IMR-90 (cell line): Measurements from ENCODE around the gene ZNF639. TPM values are rescaled to one million over a fixed set of nuclear protein-coding genes. Genes with fewer than 3 reads are reported as not detected.

Experiments
- ATAC-seq: fragments of 200-7000 bp; cut with Tn5 transposase; 2 replicates; pipeline ENCODE4 v1.9.1; 2020; ENCODE audit warnings: low read depth, mild to moderate bottlenecking, moderate library complexity
- BruUV-seq: library from RNA; stranded (reverse); fragments of 400-500 nt; replicated peaks from 2 replicates; lab custom pipeline; 2021; lab: Mats Ljungman, UMichigan
- CTCF ChIA-PET: fragments of 300-600 bp; formaldehyde crosslinking; extraction: SDS; loops from one replicate; lab custom pipeline; 2021; ENCODE audit warnings: antibody characterized with exemption; lab: Yijun Ruan, JAX
- POLR2A ChIA-PET: fragments of 300-600 bp; sonication (Branson Sonifier 250); formaldehyde crosslinking; loops from one replicate; lab custom pipeline; 2022; ENCODE audit warnings: antibody characterized with exemption; ENCODE audit not compliant: unreplicated experiment; lab: Charles Lee
- DNase-seq: peaks from one replicate; pipeline ENCODE4 v3.0.0; 2013
- H2AFZ ChIP-seq: replicated peaks from 2 replicates; pipeline ENCODE3; 2013; ENCODE audit warnings: low read length, mild to moderate bottlenecking; ENCODE audit not compliant: poor library complexity
- H2AK5ac ChIP-seq: 2 replicates; pipeline ENCODE4 v1.6.1; 2013; ENCODE audit warnings: low read depth, low read length, inconsistent platforms
- H2AK9ac ChIP-seq: replicated peaks from 2 replicates; pipeline ENCODE3; 2013; ENCODE audit warnings: mild to moderate bottlenecking, low read depth, low read length, moderate library complexity; ENCODE audit not compliant: poor library complexity
- H2BK120ac ChIP-seq: 2 replicates; pipeline ENCODE4 v1.6.1; 2013; ENCODE audit warnings: low read depth, low read length, inconsistent platforms
- H2BK15ac ChIP-seq: 3 replicates; pipeline ENCODE4 v1.6.1; 2013; ENCODE audit warnings: low read depth, low read length, inconsistent platforms
- H2BK20ac ChIP-seq: 2 replicates; pipeline ENCODE4 v1.6.1; 2013; ENCODE audit warnings: low read depth, mild to moderate bottlenecking, inconsistent platforms, low read length, moderate library complexity
- H2BK5ac ChIP-seq: 2 replicates; pipeline ENCODE4 v1.6.1; 2013; ENCODE audit warnings: mild to moderate bottlenecking, low read depth, low read length, inconsistent platforms; ENCODE audit not compliant: poor library complexity, severe bottlenecking
- H3K14ac ChIP-seq: replicated peaks from 2 replicates; pipeline ENCODE4 v1.6.1; 2013; ENCODE audit warnings: low read depth, low read length, inconsistent platforms
- H3K18ac ChIP-seq: 2 replicates; pipeline ENCODE4 v1.6.1; 2013; ENCODE audit warnings: low read depth, low read length, control low read depth
- H3K23ac ChIP-seq: 2 replicates; pipeline ENCODE4 v1.6.1; 2013; ENCODE audit warnings: low read depth, low read length, inconsistent platforms
- H3K27ac ChIP-seq: 2 replicates; pipeline ENCODE4 v1.5.1; 2013; ENCODE audit warnings: mild to moderate bottlenecking, control low read depth, low read length; ENCODE audit not compliant: insufficient read depth
- H3K27me3 ChIP-seq: 2 replicates; pipeline ENCODE4 v1.6.1; 2013; ENCODE audit warnings: low read length; ENCODE audit not compliant: control insufficient read depth, insufficient read depth
- H3K36me3 ChIP-seq: 2 replicates; pipeline ENCODE4 v1.6.1; 2013; ENCODE audit warnings: low read length, mixed read lengths; ENCODE audit not compliant: control insufficient read depth, insufficient read depth
- H3K4ac ChIP-seq: 2 replicates; pipeline ENCODE4 v1.6.1; 2013; ENCODE audit warnings: low read depth, low read length, inconsistent platforms
- H3K4me1 ChIP-seq: 2 replicates; pipeline ENCODE4 v1.6.1; 2013; ENCODE audit warnings: low read length, mixed read lengths; ENCODE audit not compliant: control insufficient read depth, insufficient read depth
- H3K4me2 ChIP-seq: 2 replicates; pipeline ENCODE4 v1.6.1; 2013; ENCODE audit warnings: low read depth, mild to moderate bottlenecking, control low read depth, low read length, moderate library complexity
- H3K4me3 ChIP-seq: 2 replicates; pipeline ENCODE4 v1.5.1; 2013; ENCODE audit warnings: low read depth, mild to moderate bottlenecking, control low read depth, low read length, moderate library complexity; ENCODE audit not compliant: insufficient read depth
- H3K56ac ChIP-seq: 2 replicates; pipeline ENCODE4 v1.6.1; 2013; ENCODE audit warnings: low read length, inconsistent platforms; ENCODE audit not compliant: insufficient read depth; ENCODE audit errors: extremely low read depth
- H3K79me1 ChIP-seq, 2 experiments: 2 replicates each; pipeline ENCODE4 v1.6.1; 2013; ENCODE audit warnings: low read length in 2 of 2, inconsistent platforms in 1 of 2, low read depth in 1 of 2
- H3K9ac ChIP-seq: 2 replicates; pipeline ENCODE4 v1.6.1; 2013; ENCODE audit warnings: low read depth, low read length, control low read depth
- H3K9me1 ChIP-seq: 2 replicates; pipeline ENCODE4 v1.6.1; 2013; ENCODE audit warnings: low read length, inconsistent platforms; ENCODE audit not compliant: insufficient read depth
- H3K9me3 ChIP-seq: 2 replicates; pipeline ENCODE4 v1.6.1; 2013; ENCODE audit warnings: low read length; ENCODE audit not compliant: control insufficient read depth, insufficient read depth
- H4K20me1 ChIP-seq: 2 replicates; pipeline ENCODE4 v1.6.1; 2013; ENCODE audit warnings: low read length, inconsistent platforms; ENCODE audit not compliant: insufficient read depth
- H4K5ac ChIP-seq: 2 replicates; pipeline ENCODE4 v1.6.1; 2013; ENCODE audit warnings: mild to moderate bottlenecking, low read depth, low read length, control low read depth
- H4K8ac ChIP-seq, 2 experiments: 2 replicates each; pipeline ENCODE4 v1.6.1; 2013; ENCODE audit warnings: low read depth in 2 of 2, low read length in 2 of 2, control low read depth in 1 of 2, inconsistent platforms in 1 of 2
- H4K91ac ChIP-seq: 2 replicates; pipeline ENCODE4 v1.6.1; 2013; ENCODE audit warnings: low read depth, low read length, inconsistent platforms; ENCODE audit not compliant: insufficient read depth
- BHLHE40 ChIP-seq: fragments of 150-350 bp; IDR thresholded peaks from 2 replicates; pipeline ENCODE4 v1.6.1; 2016; ENCODE audit warnings: mild to moderate bottlenecking, low read depth, low read length
- CEBPB ChIP-seq: IDR thresholded peaks from 2 replicates; pipeline ENCODE4 v1.6.1; 2012; ENCODE audit warnings: low read depth, low read length, improper control_type of control experiment
- CHD1 ChIP-seq: IDR thresholded peaks from 2 replicates; pipeline ENCODE4 v1.6.1; 2012; ENCODE audit warnings: low read depth, low read length, improper control_type of control experiment
- FOS ChIP-seq: fragments of 150-350 bp; IDR thresholded peaks from 2 replicates; pipeline ENCODE4 v1.6.1; 2016; ENCODE audit warnings: low read depth, low read length
- MAFK ChIP-seq: IDR thresholded peaks from 2 replicates; pipeline ENCODE4 v1.6.1; 2012; ENCODE audit warnings: low read depth, low read length, improper control_type of control experiment
- MAZ ChIP-seq: IDR thresholded peaks from 2 replicates; pipeline ENCODE4 v1.6.1; 2012; ENCODE audit warnings: low read depth, mild to moderate bottlenecking, low read length, improper control_type of control experiment, moderate library complexity, borderline replicate concordance
- MXI1 ChIP-seq: IDR thresholded peaks from 2 replicates; pipeline ENCODE4 v1.6.1; 2012; ENCODE audit warnings: low read depth, mild to moderate bottlenecking, low read length, moderate library complexity, borderline replicate concordance
- NFE2L2 ChIP-seq: fragments of 150-350 bp; IDR thresholded peaks from 2 replicates; pipeline ENCODE4 v1.6.1; 2016; ENCODE audit warnings: low read depth, mild to moderate bottlenecking, low read length
- POLR2A ChIP-seq: IDR thresholded peaks from 2 replicates; pipeline ENCODE4 v1.6.1; 2012; ENCODE audit warnings: mild to moderate bottlenecking, low read depth, low read length
- RAD21 ChIP-seq: IDR thresholded peaks from 2 replicates; pipeline ENCODE4 v1.6.1; 2012; ENCODE audit warnings: low read length, improper control_type of control experiment
- RCOR1 ChIP-seq: IDR thresholded peaks from 2 replicates; pipeline ENCODE4 v1.6.1; 2012; ENCODE audit warnings: mild to moderate bottlenecking, low read length, improper control_type of control experiment; ENCODE audit not compliant: insufficient replicate concordance
- RFX5 ChIP-seq: IDR thresholded peaks from 2 replicates; pipeline ENCODE4 v1.8.0; 2012; ENCODE audit warnings: low read depth, mild to moderate bottlenecking, low read length, moderate library complexity
- SMC3 ChIP-seq: fragments of 150-350 bp; IDR thresholded peaks from 2 replicates; pipeline ENCODE4 v1.6.1; 2016; ENCODE audit warnings: low read depth, mild to moderate bottlenecking, antibody characterized with exemption, low read length, moderate library complexity
- WGBS, 2 experiments: methylation state at CpG; one replicate each; pipeline versions ENCODE4 v1.1.5 to v1.1.7; 2013; ENCODE audit warnings: missing lambda C conversion rate in 2 of 2; ENCODE audit not compliant: insufficient read length in 1 of 2; ENCODE audit errors: extremely low coverage in 2 of 2; 5-methylcytosine and 5-hydroxymethylcytosine counted together
- dilution Hi-C: fragments of 300-500 bp; cut with HindIII; formaldehyde crosslinking; loops from one replicate; pipeline ENCODE4 v1.14.3; 2018; ENCODE audit warnings: low sequenced_read_pairs; ENCODE audit not compliant: unreplicated experiment
- in situ Hi-C: fragments of 300-500 bp; cut with MboI; formaldehyde crosslinking; loops from 3 replicates; pipeline ENCODE4 v1.14.3; 2019; ENCODE audit warnings: low sequenced_read_pairs, inconsistent platforms, mixed read lengths
- intact Hi-C: fragments of 100-400 bp; cut with micrococcal nuclease; formaldehyde crosslinking; loops from 2 replicates; pipeline ENCODE4 v1.10.0; 2022
- polyA plus RNA-seq, 3 experiments: library from polyadenylated mRNA; depleted of rRNA; stranded (reverse); fragments of >200 nt; gene quantifications; 2 replicates each; pipeline ENCODE4 v1.2.3, GENCODE V29; 2012; ENCODE audit warnings: low replicate concordance in 1 of 3
- total RNA-seq: library from RNA; depleted of rRNA; stranded (reverse); fragments of >200 nt; gene quantifications from 2 replicates; pipeline ENCODE4 v1.2.3, GENCODE V29; 2012
- TF ChIP-seq, protein P1 (sequence below): fragments of 150-350 bp; IDR thresholded peaks from 2 replicates; pipeline ENCODE4 v1.6.1; 2017; ENCODE audit warnings: mild to moderate bottlenecking, antibody characterized with exemption, low read length, low read depth
- TF ChIP-seq, protein P2 (sequence below): fragments of 150-350 bp; IDR thresholded peaks from 2 replicates; pipeline ENCODE4 v1.6.1; 2016; ENCODE audit warnings: low read depth, mild to moderate bottlenecking, low read length, moderate library complexity, borderline replicate concordance
- TF ChIP-seq, protein P3 (sequence below): conservative IDR thresholded peaks from 2 replicates; pipeline ENCODE4 v1.5.1; 2012; ENCODE audit warnings: mild to moderate bottlenecking, low read depth, low read length, improper control_type of control experiment

Gene ZNF639
- total and polyA plus RNA-seq, 2 of the 4 experiments (the other 2 are of a cell fraction) = 15.9 to 50.5 TPM

DNA sequence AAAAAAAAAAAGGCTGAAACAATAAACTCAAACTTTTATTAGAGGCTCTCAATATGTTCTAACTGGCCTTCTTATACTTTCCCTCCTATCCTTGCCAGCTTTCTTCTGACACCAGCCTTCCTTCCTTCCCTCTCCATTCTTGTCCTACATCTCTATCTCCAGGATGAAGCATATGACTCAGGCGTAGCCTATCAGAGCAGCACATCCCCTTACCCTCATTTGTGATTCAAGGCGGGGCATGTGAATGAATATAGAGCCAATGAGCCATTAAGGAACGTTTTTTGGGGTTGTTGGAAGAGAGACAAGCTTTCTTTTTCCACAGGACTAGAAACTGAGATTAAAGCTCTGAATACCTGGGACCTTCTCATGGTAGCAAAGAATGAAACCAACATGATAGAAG lies 46.8 kb upstream of the ZNF639 start:
- Histone ChIP-seq H2AK9ac (no peak overlapping the region), H3K36me3 (no peaks in the 10 kb centered on the region), H3K4me3 (no peak overlapping the region), H4K5ac (no peak overlapping the region), H3K18ac (no peak overlapping the region), H3K79me1 (no peaks in the 10 kb centered on the region), H3K14ac (no peak overlapping the region; the same call in 1 of the 2 replicates), H3K4me1 (no peaks in the 10 kb centered on the region), H3K4ac (no peak overlapping the region), H3K56ac (no peak overlapping the region), H3K23ac (no peak overlapping the region), H3K9me3 (no peaks in the 10 kb centered on the region), H4K20me1 (no peaks in the 10 kb centered on the region), H2BK5ac (no peak overlapping the region), H2AK5ac (no peak overlapping the region), H4K8ac (no peak overlapping the region), H2BK15ac (no peak overlapping the region), H2BK20ac (no peak overlapping the region), H3K9ac (no peak overlapping the region), H2BK120ac (no peak overlapping the region), H4K91ac (no peak overlapping the region), H3K4me2 (no peak overlapping the region), H3K27me3 (peaks cover 4% of the 10 kb centered on the region; the same call in 1 of the 2 replicates), H2AFZ (no peak overlapping the region), H3K9me1 (no peaks in the 10 kb centered on the region), H3K27ac (no peak overlapping the region)
- in situ Hi-C loops (no loop called here), dilution Hi-C loops (loop anchor here (25.0 kb wide), 1 partner anchor 164 kb away; no protein-coding TSS in a partner anchor), intact Hi-C loops (loop anchor here (10.0 kb wide), 1 partner anchor 851 kb away; no protein-coding TSS in a partner anchor)
- ATAC-seq (no peak), DNase-seq (no peak)
- ChIA-PET POLR2A (no interaction called here), CTCF (interaction anchor here (0.7 to 1.0 kb wide), 4 partner anchors 11 to 171 kb away, joined by 3 to 8 read pairs (median 4); no protein-coding TSS in a partner anchor)
- WGBS, 2 experiments = no CpG with 5 or more reads among the region's 3 CpGs
- TF ChIP-seq RCOR1 = no peak
- TF ChIP-seq BHLHE40 = no peak
- TF ChIP-seq MXI1 = no peak
- no peak for TF ChIP-seq CEBPB
- no peak for TF ChIP-seq MAFK
- no peak for TF ChIP-seq MAZ
- TF ChIP-seq, protein P1, sequence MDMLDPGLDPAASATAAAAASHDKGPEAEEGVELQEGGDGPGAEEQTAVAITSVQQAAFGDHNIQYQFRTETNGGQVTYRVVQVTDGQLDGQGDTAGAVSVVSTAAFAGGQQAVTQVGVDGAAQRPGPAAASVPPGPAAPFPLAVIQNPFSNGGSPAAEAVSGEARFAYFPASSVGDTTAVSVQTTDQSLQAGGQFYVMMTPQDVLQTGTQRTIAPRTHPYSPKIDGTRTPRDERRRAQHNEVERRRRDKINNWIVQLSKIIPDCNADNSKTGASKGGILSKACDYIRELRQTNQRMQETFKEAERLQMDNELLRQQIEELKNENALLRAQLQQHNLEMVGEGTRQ = no peak
- no peak for TF ChIP-seq RAD21
- TF ChIP-seq RFX5 = no peak
- TF ChIP-seq CHD1 = no peak
- TF ChIP-seq, protein P2, sequence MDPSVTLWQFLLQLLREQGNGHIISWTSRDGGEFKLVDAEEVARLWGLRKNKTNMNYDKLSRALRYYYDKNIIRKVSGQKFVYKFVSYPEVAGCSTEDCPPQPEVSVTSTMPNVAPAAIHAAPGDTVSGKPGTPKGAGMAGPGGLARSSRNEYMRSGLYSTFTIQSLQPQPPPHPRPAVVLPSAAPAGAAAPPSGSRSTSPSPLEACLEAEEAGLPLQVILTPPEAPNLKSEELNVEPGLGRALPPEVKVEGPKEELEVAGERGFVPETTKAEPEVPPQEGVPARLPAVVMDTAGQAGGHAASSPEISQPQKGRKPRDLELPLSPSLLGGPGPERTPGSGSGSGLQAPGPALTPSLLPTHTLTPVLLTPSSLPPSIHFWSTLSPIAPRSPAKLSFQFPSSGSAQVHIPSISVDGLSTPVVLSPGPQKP = no peak
- TF ChIP-seq, protein P3, sequence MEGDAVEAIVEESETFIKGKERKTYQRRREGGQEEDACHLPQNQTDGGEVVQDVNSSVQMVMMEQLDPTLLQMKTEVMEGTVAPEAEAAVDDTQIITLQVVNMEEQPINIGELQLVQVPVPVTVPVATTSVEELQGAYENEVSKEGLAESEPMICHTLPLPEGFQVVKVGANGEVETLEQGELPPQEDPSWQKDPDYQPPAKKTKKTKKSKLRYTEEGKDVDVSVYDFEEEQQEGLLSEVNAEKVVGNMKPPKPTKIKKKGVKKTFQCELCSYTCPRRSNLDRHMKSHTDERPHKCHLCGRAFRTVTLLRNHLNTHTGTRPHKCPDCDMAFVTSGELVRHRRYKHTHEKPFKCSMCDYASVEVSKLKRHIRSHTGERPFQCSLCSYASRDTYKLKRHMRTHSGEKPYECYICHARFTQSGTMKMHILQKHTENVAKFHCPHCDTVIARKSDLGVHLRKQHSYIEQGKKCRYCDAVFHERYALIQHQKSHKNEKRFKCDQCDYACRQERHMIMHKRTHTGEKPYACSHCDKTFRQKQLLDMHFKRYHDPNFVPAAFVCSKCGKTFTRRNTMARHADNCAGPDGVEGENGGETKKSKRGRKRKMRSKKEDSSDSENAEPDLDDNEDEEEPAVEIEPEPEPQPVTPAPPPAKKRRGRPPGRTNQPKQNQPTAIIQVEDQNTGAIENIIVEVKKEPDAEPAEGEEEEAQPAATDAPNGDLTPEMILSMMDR = no peak
- TF ChIP-seq FOS = no peak
- no peak for TF ChIP-seq SMC3
- TF ChIP-seq NFE2L2 = no peak
- no peak for TF ChIP-seq POLR2A
- no TSS peak for BruUV-seq
